Measurements from ENCODE around the gene TMPRSS2.

The TMPRSS2 gene

DNA sequence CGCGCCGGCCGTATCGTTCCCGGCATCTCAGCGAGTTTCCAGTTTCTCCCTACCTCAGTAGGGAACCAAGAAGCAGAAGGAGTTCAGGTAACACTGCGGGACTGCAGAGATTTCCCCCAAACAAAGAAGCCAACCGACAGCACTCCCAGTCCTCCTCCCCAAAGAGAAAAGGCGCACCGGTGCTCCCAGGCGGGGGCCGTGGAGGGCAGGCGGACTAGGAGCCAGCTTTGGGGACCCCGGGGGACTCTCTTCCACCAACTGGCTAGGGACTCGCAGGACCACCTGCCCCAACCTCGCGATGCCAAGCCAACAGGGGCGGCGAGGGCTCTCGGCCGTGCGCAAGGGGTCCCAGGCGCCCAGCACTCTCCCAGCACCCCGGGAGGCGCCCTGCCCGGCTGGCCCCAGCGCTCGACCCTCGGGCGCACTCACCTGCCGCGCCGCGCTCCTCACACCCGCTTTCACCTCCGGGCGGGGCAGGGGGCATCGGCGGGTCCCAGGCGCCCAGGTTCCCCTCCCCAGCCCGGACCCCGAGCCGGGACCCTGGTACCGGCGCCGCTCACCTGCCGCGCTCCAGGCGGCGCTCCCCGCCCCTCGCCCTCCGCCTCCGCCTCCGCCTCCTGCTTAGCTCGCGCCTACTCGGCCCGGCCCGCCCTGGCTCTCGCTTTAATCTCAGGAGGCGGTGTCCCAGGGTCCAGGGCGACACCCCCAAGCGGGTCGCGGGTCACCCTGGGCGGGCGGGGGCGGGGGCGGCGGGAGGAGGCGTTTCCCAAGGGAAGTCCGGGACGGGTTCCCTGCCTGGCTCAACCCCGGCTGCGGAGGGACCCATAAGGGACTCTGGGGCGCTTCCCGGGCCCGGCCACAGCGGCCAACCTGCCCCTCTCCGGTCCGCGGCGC is at the start of gene TMPRSS2:
Gene TMPRSS2, minus strand, starts transcription at position 638 of the 894 bp plus-strand sequence. CDS start 10,025 bp downstream, outside the sequence.
- no peak for DNase-seq

DNA sequence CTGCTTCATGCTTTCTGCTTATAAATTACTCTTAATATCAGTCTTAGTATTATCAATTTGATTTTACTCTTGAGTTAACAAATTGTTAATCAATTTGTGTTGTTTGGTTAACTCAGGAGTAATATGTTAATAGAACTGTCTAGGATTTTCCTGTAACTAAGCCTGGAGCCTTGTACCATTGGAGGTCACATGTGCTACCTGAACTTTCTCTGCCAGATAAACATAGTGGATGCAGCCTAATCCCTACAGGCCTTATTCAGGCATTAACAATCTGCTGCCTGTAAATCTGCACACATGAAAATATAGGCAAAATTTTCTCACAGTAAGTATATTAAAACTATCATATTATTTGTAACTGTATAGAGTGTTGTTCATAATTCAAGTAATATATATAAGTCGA is 47.1 kb upstream of the TMPRSS2 start:
- DNase-seq = no peak

DNA sequence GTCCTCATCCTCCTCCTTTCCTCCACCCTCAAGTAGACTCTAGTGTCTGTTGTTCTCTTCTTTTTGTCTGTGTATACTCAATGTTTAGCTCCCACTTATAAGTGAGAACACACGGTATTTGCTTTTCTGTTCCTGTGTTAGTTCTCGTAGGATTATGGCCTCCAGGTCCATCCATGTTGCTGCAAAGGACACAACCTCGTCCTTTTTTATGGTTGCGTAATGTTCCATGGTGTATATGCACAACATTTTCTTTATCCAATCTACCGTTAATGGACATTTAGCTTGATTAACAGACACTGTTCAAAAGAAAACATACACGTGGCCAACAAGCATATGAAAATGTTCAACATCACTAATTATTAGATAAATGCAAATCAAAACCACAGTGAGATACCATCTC is 44.3 kb upstream of the TMPRSS2 start:
- no peak for DNase-seq

DNA sequence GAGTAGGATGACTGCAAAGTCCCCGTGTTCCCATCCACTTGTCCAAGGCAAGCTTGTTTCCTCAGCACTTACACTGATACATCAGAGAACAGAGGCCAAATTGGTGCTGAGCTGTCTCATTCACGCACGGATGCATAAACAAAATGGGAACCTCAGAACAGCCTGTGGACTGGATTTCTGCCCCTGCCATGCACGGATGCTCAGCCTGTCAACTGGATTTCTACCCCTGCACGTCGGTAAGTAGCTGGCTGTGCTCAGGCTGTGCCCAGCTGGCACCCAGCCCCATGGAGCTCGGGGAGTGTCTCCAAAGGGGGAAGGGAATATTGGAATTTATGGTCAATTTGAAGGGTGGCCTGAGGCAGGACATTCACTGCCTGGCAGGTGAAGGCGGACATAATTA is 40.8 kb upstream of the TMPRSS2 start:
- no peak for DNase-seq

DNA sequence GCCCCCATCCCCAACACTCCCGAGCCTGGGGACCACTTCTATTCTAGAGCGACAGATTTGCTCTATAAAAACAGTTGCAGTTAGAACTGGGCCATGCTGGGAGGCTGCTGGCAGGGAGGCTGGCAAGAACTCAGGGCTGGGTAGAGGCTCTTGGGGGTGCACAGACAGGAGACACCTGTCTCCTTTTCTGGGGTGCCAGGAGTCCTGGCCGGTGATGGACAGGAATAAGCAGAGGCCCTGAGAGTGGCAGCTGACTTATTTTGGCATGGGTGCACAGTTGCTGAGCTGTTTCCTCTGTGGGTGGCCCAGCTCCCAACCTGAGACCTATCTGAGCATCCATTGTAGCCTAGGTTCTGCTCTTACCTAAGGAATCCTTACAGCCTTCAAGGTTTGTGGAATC is 39.2 kb upstream of the TMPRSS2 start:
- DNase-seq = no peak

DNA sequence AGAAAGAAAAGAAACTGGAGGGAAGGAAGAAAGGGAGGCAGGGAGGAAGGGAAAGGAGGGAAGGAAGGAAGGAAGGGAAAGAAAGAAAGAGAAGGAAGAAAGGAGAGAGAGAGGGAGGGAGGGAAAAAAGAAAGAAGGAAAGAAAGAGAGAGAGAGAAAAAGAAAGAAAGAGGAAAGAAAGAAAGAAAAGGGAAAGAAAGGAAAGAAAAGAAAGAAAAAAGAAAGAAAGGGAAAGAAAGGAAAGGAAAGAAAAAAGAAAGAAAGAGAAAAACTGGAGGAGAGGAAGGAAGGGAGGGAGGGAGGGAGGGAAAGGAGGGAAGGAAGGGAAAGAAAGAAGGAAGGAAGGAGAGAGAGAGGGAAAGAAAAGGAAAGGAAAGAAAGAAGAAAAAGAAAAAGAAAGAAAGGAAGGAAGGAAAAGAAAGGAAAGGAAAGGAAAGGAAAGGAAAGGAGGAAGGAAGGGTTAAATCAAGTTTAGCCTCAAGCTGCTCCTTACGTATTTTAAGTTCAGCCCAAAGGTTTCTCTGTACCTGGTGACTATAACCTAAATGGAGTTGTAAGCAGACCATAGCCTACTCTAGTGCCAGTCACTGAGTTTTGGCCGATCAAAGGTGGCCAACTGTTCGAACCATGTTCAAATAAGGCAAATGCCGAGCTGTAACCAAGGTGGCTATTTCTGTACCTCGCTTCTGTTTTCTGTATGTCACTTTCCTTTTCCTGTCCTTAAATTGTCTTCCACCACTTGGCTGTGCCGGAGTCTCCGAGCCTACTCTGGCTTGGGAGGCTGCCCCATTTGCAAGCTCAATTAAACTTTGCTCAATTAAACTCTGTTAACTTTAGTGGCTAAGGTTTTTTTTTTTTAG is 37.8 kb upstream of the TMPRSS2 start:
- DNase-seq = no peak

DNA sequence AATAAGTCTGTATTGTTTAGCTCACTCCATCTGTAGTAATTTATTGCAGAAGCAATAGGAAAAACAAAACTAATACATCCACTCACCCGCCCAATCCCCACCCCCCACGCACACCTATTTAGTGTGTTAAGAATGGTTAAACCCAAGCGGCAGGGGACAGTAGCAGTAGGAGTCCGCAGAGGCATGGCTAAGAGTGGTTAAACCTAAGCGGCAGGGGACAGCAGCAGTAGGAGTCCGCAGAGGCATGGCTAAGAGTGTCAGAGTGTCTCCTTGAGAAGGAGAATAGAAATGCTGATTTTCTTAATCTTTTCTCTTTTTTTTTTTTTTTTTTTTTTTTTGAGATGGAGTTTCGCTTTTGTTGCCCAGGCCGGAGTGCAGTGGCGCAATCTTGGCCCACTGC is 34.8 kb upstream of the TMPRSS2 start:
- no peak for DNase-seq

DNA sequence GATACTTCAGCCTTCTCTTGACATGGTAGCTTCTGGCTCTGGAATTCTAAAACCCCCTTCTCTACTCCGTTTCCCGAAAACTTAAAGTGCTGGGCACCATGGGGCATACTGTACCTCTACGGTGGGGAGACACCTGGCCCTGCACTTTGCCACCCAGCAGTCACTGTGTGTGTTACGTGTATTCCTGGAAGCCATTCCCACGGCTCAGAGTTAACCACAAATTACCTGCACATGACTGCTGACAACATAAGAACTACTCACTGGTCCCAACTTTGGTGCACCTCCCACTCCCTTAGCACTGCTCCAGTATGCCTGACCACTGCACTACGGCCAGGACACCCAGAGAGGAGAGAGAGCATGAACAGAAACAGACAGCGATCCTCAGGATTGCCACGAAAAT is 29.4 kb upstream of the TMPRSS2 start:
- no peak for DNase-seq

DNA sequence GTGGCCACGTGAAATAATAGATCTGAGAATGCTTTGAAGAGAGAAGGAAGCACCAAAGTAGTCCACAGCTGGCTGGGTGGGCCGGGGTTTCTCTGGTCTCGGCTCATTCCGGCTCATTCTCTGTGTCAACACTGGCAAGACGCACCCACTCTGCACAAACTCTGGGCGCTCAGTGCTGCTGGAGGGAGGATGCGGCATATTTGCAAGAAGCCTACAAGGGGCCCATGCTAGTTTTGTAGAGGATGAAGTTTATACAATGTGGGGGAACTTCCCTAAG is 28.8 kb upstream of the TMPRSS2 start:
- no peak for DNase-seq

DNA sequence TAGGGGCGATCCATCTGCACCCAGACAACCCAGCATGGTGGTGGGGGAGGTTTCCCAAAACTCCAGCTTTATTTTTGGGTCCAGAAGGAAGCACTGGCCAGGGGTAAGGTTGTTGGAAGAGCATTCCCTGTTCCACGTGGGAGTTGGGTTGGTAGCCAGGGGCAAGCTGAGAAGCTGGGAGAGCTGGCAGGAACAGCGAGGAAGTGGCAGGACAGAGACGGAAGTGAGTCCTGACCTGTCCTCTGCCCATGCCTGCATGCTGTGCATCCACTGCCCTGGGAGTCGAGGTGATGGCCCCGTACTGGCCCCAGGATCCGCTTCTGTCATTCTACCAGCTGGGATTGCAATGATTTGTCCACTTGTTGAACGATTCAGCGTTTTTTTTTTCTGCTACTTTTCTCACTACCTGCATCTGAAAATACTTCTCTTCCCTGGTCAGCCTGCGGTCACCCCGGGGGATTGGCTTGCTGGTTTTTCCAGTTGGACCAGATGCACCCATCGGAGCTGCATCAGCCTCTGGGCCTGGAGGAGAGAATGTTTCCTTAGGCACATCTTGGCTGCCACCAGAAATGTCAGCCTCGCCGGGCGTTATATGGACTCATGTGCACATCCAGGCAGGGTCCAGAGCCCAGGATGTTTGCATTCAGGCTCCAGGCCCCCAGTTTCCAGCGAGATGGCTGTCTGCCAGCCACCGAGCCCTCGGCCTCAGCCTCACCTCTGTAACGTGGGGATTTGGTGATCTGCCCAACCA is 28.3 kb upstream of the TMPRSS2 start:
- DNase-seq = no peak

DNA sequence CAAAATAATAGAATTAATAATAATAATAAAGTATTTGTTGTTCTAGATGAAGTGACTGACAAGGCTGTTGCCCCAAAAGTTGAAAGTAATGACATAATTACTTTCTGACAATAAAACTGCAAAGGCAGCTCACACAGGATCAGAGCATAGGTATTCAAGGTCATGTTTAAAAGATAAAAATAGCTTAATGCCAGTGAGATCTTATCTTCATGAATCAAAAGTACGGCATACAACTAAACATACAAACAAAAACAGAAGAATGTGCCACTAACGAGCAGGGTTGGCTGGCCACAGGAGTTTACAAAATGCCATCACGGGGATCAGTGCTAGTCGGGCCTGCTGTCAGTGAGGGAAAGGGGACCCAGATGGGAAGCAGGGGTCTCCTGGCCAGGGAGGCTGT is 22.4 kb upstream of the TMPRSS2 start:
- no peak for DNase-seq

DNA sequence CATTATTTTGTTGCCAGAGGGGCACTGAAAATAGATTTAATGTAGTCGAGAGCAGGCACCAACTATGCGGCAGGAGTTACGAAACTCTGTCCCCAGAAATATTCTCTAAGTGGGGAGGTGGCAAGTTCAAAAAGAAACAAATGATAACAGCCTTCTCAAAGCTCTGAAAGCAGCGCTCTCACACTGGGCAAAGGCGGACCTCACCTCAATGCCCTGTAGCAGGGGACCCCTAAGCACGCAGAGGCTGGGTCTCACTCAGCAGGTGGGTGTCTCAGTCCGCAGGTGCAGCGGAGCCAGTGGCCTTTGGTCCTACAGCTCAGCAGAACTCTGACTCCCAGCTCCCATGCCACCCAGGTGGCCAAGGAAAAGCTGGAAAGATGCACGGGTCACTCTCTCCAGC is 21.8 kb upstream of the TMPRSS2 start:
- DNase-seq = no peak

DNA sequence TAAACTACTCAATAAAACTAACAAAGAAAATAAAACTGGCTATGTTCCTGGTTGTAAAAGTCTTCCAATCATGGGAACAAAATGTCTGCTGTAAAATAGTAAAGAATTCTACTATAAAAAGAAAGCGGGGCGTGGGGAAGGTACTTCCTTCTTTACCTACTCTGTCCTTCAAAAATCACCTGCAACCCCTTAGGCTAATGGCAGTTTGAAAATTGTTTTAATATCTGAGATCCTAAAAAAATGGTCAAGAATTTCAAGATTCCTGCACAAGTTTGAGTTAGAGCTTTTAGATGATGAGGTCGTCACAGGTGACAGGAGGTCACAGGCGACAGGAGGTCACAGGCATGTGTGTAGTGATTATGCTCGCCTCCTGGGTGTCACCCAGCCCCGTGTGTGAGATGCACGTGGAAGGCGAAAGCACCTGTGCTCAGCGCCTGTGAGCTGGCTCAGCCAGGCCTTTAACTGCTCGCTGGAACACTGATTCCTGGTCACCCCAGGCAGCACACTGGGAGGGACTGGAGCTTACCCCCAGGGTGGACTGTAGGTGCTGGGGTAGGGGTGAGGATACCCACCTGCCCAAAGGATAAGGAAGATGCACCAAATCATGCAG is 18.6 kb upstream of the TMPRSS2 start:
- no peak for DNase-seq

DNA sequence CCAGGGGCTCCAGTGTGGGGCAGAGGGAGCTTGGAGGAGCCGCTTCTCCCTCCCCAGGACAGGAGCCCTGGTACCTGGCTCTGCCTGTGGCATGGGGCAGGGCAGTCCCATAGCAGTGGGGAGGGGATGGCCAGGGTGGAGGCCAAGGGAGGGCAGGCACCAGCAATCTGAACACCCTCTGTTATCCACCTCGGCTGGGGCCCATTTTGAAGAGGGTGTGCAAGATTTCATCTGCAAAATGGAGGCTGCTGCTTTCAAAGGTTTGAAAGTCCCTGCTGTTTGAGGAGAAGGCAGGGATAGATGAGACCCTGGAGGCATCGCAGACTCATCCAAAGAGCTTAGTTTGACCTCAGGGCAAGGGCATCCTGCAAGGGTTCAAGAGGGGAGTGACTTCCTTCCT is 15.2 kb upstream of the TMPRSS2 start:
- no peak for DNase-seq

DNA sequence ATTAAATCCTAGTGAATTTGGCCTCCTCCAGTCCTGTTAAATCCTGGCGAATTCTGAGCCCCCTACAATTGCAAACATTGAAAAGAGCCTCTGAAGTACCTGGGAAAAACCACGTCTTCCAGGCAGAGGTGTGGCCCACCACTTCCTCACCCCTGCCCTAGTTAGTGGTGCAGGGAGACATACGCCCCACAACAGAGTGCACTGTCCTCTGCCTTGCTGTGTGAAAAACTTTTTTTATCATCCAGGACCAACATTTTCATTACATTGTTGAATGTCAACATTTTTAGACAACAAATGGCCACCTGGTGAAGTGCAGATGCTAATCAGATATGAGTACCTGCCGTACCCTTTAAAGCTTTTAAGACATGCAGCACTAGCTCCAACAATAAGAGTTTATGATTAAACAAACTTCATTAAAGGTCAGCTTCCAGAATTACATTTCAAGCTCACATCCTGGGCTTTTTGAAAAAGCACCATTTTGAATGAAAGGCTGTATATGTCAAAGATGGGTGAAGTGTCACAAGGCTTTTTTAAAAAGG is 13.6 kb upstream of the TMPRSS2 start:
- no peak for DNase-seq

DNA sequence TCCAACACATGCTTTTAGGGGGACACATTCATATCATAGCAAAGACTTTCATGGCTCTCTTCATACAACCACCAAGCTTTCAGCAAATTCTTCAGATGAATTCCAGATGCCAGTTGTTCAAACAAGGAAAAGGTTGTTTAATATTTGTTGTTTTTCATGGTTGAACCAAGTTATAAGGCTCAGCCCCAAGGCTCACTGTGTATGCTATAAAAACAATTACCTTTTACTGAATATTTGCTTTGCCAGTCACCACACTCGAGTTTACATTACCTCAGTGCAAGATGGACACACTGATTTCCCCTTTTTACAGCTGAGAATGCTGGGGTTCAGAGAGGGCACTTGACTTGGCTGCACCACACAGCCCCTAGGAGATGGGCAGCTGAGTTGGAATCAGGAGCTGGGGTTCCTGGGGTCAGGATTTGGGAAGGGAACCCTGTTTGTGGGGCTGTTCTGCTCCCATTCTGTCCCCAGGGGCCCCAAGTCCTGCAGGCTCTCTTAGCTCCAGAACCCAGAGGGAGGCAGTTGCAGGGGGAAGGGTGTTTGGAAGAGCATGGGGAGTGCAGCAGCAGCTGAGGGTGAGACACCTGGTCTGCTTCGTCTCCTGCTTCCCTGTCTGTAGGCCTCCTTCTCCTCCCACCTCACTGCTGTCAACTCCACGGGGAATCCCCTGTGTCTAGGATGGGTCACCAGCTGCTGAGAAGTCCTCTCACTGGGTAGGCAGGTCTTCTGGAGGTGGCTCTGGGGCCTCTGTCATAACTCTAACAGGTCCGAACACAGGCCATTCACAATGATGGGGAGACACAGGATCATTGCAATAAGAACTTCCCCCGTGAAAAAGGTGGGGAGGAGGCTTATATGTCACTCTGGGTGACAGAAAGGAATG is 12.8 kb upstream of the TMPRSS2 start:
- no peak for DNase-seq

DNA sequence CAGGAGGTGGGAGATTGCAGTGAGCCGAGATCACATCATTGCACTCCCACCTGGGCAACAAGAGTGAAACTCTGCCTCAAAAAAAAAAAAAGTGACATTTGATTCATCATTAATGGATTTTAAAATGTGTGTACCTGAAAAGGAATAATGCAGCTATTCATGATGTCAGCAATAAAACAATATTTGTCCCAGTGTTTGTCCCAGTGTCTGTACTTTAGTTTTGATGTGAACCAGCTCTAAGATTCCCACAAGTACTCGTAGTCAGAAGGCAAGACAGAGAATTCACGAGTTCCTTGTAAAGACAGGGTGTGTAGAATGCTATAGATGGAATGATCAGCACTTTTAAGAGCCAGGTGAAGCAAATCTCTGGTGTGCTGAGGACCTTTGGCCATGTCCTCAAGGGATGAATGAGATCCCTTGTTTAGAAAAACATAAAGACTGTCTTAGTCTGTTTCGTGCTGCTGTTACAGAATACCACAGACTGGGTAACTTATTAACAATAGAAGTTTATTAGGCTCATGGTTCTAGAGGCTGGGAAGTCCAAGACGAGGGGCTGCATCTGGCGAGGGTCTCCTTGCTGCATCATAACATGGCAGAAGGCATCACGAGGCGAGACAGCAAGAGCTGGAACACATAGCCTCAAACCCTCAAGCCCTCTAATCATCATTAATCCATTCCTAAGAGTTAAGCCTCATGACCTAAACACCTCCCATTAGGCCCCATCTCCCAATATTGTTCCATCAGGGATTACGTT is 12.0 kb upstream of the TMPRSS2 start:
- DNase-seq = no peak

DNA sequence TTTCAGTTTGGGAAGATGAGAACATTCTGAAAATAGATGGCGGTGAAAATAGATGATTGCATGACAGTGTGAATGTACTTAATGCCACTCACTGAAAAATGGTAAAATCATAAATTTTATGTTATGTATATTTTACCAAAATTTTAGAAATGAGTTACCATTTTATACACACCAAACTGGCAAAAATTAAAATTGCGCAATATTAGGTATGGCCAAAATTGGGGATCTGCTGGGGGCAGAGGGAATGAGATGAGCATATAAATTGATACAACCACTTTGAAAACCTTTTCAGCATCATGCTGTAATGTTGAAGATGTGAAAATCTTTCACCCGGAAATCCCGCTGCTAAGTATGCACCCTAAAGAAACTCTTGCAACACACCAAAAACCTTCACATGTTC is 10.8 kb upstream of the TMPRSS2 start:
- no peak for DNase-seq

DNA sequence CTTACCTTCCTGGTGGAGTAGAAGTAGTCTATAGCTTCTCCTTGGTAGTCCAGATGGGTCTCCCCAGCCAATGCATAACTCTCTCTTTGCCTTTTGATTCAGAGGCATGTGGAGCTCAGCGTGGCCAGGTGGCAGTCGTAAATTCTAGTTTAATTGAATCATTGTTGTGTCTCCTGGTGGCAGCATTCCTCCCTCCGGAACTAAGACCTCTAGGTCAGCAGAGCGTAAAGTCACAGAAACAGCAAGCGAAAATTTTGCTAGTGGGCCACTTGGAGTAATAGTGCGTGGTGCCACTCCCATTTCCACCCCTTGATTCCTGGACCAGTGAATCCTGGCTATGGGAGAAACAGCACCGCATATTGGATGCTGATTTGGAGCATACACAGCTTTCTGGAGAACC is 3.9 kb upstream of the TMPRSS2 start:
- no peak for DNase-seq

DNA sequence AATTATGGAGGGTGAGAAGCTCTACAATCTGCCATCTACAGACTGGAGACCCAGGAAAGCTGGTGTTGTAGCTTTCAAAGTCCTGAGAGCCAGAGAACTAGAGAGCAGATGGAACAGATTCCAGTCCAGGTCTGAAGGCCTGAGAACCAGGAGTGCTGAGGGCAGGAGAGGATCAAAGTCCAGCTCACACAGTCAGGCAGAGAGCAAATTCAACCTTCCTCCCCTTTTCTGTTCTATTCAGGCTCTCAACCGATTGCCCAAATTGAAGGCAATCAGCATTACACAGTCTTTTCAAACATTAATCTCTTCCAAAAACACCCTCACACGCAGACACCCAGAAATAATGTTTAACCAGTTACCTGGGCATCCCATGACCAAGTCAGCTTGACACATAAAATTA is 2.5 kb upstream of the TMPRSS2 start:
- no peak for DNase-seq

DNA sequence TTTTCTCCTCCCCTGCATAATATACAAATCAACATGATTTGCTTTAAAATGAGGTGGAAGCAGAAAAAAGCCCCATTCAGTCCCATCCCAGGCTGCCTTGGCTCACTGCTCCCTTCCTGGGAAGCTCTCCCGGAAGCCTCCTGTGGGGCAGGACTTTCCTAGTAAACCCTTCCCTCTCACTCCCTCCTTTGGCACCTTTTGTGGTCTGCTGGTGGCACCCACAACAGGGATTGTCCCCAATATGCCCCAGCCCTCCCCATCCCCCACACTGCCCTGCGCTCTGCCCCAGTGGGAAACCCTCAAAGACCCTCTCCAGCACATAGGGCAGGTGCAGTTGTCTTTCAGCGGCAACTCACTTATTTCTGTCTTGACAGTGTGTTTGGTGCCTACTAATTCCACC is 1.8 kb upstream of the TMPRSS2 start:
- DNase-seq = no peak

Data from CD4-positive, alpha-beta T cell treated with Interferon gamma for 1 hour (primary cell).